Effector CD4-positive, alpha-beta T cell (primary cell): ENCODE results near the gene DLEC1.

Experiments used
- DNase-seq: peaks from one replicate; pipeline ENCODE4 v3.0.0-alpha.2; 2020

The DLEC1 gene

GRCh38 chr3:38163117-38163840 lies 124.3 kb downstream of the DLEC1 start:
- DNase-seq = no peak

- DNase-seq = no peak
Measured at GRCh38 chr3:38163841-38164642, 125.0 kb downstream of the DLEC1 start.

- DNase-seq = no peak
Measured at GRCh38 chr3:38164643-38164951, 125.6 kb downstream of the DLEC1 start.

- peak; percentile 96 for DNase-seq
Measured at GRCh38 chr3:38164952-38165721, 126.1 kb downstream of the DLEC1 start, which contains the start of gene OXSR1. Gene OXSR1, plus strand, starts transcription at chr3:38165537. Its CDS starts 340 bp downstream, at chr3:38165877.

- DNase-seq = no peak
Measured at GRCh38 chr3:38165722-38166387, 126.8 kb downstream of the DLEC1 start.

GRCh38 chr3:38167591-38167990 lies 128.6 kb downstream of the DLEC1 start:
- no peak for DNase-seq

GRCh38 chr3:38168151-38169026 lies 129.4 kb downstream of the DLEC1 start:
- DNase-seq = no peak

GRCh38 chr3:38169027-38169317 lies 130.0 kb downstream of the DLEC1 start:
- DNase-seq = no peak

- no peak for DNase-seq
Measured at GRCh38 chr3:38170722-38171121, 131.7 kb downstream of the DLEC1 start.

- no peak for DNase-seq
Measured at GRCh38 chr3:38171622-38172021, 132.6 kb downstream of the DLEC1 start.
